HG03457 (cell line): ENCODE results near the gene HSPA1B.
"Not testable (repeated sequence)": the region's sequence is repeated elsewhere in the genome, so short reads cannot be mapped to it uniquely, and the experiment has no call there.

Source experiments
- ATAC-seq: cut with Tn5 transposase; IDR thresholded peaks from one replicate; pipeline ENCODE4 v1.9.1; 2021; ENCODE audit warnings: moderate number of reproducible peaks; ENCODE audit not compliant: unreplicated experiment

HSPA1B gene

GRCh38 chr6:31851980-31852718 lies 24.6 kb downstream of the HSPA1B start:
- not testable (repeated sequence) for ATAC-seq

DNA sequence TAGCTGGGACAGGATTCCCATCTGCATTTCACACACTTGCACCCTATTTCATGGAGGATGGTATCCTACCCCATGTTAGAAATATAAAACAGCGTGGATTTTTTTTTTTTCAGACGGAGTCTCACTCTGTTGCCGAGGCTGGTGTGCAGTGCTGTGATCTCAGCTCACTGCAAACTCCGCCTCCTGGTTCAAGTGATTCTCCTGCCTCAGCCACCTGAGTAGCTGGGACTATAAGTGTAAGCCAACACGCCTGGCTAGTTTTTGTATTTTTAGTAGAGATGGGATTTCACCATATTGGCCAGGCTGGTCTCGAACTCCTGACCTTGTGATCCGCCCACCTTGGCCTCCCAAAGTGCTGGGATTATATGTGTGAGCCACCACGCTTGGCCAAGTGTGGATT lies 30.2 kb downstream of the HSPA1B start:
- not testable (repeated sequence) for ATAC-seq

GRCh38 chr6:31858707-31859106 lies 31.2 kb downstream of the HSPA1B start:
- ATAC-seq, result no peak

GRCh38 chr6:31859923-31860322 lies 32.4 kb downstream of the HSPA1B start:
- no peak for ATAC-seq

GRCh38 chr6:31860349-31860748 lies 32.8 kb downstream of the HSPA1B start:
- ATAC-seq, result no peak

- no peak for ATAC-seq
Measured at GRCh38 chr6:31861150-31861549, 33.6 kb downstream of the HSPA1B start.

DNA sequence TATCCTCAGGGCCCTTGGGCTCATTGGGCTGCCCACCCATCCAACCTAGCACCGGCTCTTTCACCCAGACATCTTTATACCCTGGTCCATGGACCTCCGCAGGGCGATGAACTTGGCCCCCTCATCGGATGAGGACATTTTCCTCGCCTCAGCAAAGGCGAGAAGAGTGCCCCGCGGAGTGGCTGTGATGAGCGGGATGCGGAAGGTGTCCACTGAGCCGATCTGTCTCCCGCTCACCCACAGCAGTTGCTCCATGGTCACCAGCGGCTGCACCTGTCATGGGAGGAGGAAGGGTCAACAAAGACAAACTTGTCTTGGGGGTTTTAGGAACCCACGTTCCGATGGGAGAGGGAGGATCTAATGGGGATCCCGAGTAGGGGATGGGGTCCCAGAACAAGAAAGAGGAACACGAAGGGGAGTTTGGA lies 34.4 kb downstream of the HSPA1B start:
- ATAC-seq, result no peak

DNA sequence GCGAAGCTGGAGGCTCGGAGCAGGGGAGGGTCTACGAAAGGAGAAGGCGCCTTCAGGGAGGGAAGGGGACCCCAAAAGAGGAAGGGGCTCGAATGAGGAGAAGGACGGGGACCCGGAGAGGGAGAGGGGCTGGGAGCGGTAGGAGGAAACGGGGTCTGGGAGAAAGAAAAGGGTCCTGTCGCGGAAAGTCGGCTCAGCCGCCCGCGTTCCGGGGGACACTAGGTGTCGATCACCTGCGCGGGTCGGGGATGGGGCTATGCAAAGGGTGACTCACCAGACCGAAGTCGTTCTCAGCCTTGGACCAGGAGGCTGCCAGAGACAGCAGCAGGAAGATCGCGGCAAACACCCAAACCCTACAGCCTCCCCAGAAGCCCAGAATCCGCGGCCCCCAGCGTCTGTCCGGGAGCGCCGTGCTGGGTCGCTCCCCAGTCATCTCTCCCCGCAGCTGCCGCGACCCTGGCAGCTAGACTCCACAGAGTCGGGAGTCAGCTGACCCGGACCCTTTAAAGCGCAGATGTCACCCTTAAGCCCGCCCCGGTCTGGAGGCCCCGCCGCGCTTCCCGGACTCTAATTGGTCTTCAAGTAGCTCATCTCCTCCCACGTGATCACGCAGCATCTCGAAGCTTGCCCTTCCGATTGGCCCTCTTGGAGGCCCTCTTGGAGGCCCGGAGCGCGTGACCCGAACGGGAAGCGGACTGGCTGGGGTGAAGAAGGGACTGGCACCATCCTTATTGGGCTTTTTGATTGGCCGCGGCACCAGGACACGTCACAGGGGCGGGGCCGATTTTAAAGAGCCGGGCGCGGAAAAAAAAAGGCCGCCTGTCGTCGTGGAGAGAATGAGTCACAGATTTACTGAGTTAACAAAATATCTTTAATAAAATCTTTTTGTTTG lies 35.1 kb downstream of the HSPA1B start, which contains the start of gene NEU1:
NEU1 (minus strand) TSS at position 478 of the 892 bp plus-strand sequence; CDS start at position 433, 45 bp downstream.
- peak; percentile 82 for ATAC-seq

- ATAC-seq, result not testable (repeated sequence)
Measured at GRCh38 chr6:31864123-31864562, 36.6 kb downstream of the HSPA1B start.

DNA sequence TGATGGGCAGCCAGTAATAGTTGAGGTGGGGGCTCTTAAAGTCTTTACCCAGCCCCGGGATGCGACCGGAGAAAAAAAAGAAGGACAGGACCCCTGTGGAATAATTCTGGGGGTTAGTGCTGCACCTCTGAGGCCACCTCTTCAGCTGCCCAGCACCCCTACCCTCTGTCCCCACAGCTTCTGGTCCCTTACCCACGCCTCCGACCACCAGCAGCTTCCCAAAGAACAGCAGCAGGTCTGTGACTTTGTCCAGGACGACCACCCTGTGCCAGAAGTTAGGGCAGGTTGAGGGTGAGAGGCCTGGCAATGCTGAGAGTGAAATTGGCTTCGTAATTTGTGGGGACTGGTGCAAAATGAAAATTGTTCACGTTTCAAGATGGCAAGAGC lies 37.3 kb downstream of the HSPA1B start:
- no peak for ATAC-seq

GRCh38 chr6:31865205-31866118 lies 37.9 kb downstream of the HSPA1B start:
- ATAC-seq, result no peak

GRCh38 chr6:31868658-31868971 lies 41.1 kb downstream of the HSPA1B start:
- ATAC-seq, result not testable (repeated sequence)

- ATAC-seq, result no peak
Measured at GRCh38 chr6:31869343-31869742, 41.8 kb downstream of the HSPA1B start.

DNA sequence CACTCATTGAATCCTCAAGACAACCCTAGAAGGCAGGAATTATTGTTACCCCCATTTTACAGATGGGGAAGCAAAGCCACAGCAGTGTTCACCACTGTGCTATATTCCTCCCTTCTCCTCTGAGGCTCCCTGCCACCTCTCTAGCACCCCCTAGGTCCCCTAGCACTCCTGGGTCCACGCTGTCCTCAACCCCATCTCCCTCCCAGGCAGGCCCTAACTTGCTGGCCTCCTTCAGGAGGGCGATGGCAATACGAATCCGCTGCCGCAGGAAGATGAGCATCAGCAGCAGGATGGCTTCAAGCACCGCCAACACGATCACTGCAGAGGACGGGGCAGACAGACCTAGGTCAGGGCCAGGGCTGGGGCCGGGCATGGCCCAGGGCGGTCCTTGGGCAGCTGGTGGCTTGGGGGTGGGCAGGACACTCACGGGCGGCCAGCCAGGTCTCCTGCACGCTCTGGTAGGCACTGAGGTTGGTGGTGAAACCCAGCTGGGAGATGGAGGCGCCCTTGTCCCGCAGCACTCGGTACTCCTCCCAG lies 42.9 kb downstream of the HSPA1B start:
- ATAC-seq, result no peak

GRCh38 chr6:31871046-31871659 lies 43.6 kb downstream of the HSPA1B start:
- ATAC-seq, result no peak

- ATAC-seq, result no peak
Measured at GRCh38 chr6:31874084-31874670, 46.6 kb downstream of the HSPA1B start.

DNA sequence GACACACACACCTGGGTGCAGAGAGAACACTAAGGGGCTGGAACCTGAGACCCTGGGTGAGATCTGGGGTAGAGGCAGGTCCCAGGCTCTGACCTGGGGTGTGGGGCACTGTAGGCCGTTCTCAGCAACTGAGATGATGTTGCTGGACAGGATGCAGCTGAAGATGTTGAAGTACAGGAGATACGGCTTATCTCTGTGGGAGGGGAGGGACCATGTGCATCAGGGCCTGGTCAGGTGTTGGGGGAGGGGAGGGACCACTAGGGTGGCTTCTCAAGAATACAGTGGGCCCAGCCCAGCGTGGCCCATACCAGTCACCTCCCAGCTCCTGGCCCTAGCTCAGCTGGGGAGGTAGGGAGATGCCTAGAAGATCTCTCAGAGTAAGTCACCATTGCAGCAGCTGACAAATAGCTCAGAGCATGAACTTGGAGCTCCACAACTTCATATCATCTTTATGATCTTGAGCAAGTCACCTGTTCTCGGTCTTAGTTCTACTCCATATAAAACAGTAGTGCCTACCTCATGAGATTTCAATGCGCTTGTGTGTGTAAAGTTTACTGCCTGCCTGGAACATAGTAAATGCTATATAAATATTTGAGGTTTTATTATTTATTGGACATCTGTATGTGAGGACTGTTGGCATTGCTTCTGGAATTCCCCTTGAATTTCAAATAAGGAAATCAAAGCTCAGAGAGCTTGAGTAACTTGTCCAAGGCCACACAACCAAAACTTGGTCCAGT lies 47.5 kb downstream of the HSPA1B start:
- no peak for ATAC-seq

- no peak for ATAC-seq
Measured at GRCh38 chr6:31875877-31876276, 48.3 kb downstream of the HSPA1B start.

- no peak for ATAC-seq
Measured at GRCh38 chr6:31876357-31876756, 48.8 kb downstream of the HSPA1B start.
